Nephron (organoid): ENCODE data around the gene SLAMF8.
A peak's percentile ranks its signal among the peaks of the same experiment; 100 is the strongest.

Source experiments
- H3K27ac Mint-ChIP-seq, 3 experiments: 2 replicates each; pipeline ENCODE4 v1.8.0; 2020; ENCODE audit warnings: mixed read lengths in 3 of 3, mild to moderate bottlenecking in 2 of 3, moderate library complexity in 1 of 3
- H3K27me3 Mint-ChIP-seq: 2 replicates; pipeline ENCODE4 v1.8.0; 2021; ENCODE audit warnings: low read depth, mild to moderate bottlenecking, moderate library complexity, mixed read lengths
- H3K36me3 Mint-ChIP-seq: 2 replicates; pipeline ENCODE4 v1.8.0; 2020; ENCODE audit warnings: low read depth, mixed read lengths
- H3K4me1 Mint-ChIP-seq: 2 replicates; pipeline ENCODE4 v1.8.0; 2020; ENCODE audit warnings: mixed read lengths
- H3K4me3 Mint-ChIP-seq, 3 experiments: 2 replicates each; pipeline ENCODE4 v1.8.0; 2020; ENCODE audit warnings: mild to moderate bottlenecking in 3 of 3, mixed read lengths in 3 of 3, moderate library complexity in 2 of 3
- H3K9me3 Mint-ChIP-seq: 2 replicates; pipeline ENCODE4 v1.8.0; 2020; ENCODE audit warnings: mixed read lengths
- TF ChIP-seq, protein P1 (sequence below), 3 experiments: fragments of 200-600 bp; sonication (generic); IDR thresholded peaks; one replicate each; pipeline ENCODE4 v1.5.0; 2021; ENCODE audit warnings: antibody characterized with exemption in 3 of 3; ENCODE audit not compliant: unreplicated experiment in 3 of 3

Gene SLAMF8

DNA sequence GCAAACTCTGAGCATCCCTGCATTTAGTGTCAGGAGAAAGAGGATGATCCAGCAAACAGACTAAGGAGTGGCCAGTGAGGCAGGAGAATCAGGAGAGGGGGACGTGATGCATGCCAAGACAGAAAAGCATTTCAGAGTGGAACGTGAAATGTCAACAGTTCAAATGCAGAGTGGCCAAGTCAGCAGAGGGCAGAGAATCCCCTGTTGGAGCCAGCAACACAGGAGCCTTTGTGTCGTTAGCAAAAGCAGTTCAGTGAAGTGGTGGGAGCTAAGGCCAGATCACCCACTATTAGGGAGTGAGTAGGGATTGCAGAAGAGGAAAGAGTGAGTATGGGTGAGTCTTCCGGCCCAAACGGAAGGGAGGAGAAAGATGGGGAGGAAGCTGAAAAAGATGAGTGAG, 31.1 kb upstream of the SLAMF8 start:
- no peaks in the 10 kb centered on the region for H3K9me3 Mint-ChIP-seq

DNA sequence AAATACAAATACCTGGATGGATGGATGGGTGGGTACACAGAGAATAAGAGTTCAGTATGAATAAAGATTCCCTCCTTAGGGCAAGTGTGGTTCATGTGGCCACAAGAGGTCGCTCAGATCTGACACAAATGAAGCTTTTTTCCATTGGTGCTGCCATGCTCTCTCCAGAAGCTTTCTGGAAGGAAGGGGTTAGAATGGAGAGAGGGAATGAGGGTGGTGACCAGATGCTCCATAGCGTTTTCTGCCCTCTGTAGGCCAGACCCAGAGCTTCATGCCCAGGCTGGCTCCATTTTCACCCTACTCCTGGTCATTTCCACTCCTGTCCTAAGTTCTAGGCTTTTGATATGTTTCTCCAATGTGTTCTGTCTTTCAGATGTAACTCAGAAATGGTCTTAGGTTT, 27.8 kb upstream of the SLAMF8 start:
- Mint-ChIP-seq H3K27ac (no peak overlapping the region), H3K4me3 (no peak overlapping the region), H3K27me3 (peaks cover 34% of the 10 kb centered on the region), H3K4me1 (no peaks in the 10 kb centered on the region), H3K36me3 (no peaks in the 10 kb centered on the region), H3K9me3 (no peaks in the 10 kb centered on the region)
- TF ChIP-seq, protein P1, sequence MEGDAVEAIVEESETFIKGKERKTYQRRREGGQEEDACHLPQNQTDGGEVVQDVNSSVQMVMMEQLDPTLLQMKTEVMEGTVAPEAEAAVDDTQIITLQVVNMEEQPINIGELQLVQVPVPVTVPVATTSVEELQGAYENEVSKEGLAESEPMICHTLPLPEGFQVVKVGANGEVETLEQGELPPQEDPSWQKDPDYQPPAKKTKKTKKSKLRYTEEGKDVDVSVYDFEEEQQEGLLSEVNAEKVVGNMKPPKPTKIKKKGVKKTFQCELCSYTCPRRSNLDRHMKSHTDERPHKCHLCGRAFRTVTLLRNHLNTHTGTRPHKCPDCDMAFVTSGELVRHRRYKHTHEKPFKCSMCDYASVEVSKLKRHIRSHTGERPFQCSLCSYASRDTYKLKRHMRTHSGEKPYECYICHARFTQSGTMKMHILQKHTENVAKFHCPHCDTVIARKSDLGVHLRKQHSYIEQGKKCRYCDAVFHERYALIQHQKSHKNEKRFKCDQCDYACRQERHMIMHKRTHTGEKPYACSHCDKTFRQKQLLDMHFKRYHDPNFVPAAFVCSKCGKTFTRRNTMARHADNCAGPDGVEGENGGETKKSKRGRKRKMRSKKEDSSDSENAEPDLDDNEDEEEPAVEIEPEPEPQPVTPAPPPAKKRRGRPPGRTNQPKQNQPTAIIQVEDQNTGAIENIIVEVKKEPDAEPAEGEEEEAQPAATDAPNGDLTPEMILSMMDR (IDR thresholded peaks at IDR 0.05; ENCODE audit: unreplicated experiment in 3 of 3): peak; percentile 67 to 71 (median 69)

More for the DNA sequence above, 31.1 kb upstream of the SLAMF8 start:
- H3K27me3 Mint-ChIP-seq: peaks cover 50% of the 10 kb centered on the region
- no peaks in the 10 kb centered on the region for H3K36me3 Mint-ChIP-seq
- no peak overlapping the region for H3K4me3 Mint-ChIP-seq
- no peaks in the 10 kb centered on the region for H3K4me1 Mint-ChIP-seq
- TF ChIP-seq, protein P1 (IDR thresholded peaks at IDR 0.05; ENCODE audit: unreplicated experiment in 3 of 3): no peak
- H3K27ac Mint-ChIP-seq: no peak overlapping the region

DNA sequence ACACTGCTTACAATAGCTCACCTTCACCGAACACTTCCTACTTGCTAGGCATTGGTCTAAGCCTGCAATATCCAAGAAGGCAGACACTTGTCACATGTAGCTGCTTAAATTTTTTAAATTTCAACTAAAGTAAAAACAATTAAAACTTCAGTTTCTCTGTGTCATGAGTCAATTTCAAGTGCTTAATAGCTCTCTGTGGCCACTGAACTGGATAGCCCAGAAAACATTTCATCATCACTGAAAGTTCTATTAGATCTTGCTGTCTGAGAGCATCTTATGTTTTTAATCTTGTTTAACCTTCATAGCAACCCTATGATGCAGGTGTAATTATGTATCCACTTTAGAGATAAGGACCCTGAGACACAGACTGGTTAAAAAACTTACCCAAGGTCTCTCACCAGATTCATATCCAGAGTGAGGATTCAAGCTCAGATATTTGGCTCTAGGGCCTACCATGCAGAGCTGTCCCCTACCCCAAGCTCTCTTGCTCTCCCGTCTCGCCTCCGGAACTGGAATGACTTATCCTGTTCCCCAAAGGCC, 27.2 kb upstream of the SLAMF8 start:
- H3K36me3 Mint-ChIP-seq: no peaks in the 10 kb centered on the region
- peaks cover 32% of the 10 kb centered on the region for H3K27me3 Mint-ChIP-seq
- H3K27ac Mint-ChIP-seq: no peak overlapping the region
- TF ChIP-seq, protein P1 (IDR thresholded peaks at IDR 0.05; ENCODE audit: unreplicated experiment in 3 of 3): no peak
- no peaks in the 10 kb centered on the region for H3K9me3 Mint-ChIP-seq
- no peak overlapping the region for H3K4me3 Mint-ChIP-seq
- H3K4me1 Mint-ChIP-seq: no peaks in the 10 kb centered on the region

DNA sequence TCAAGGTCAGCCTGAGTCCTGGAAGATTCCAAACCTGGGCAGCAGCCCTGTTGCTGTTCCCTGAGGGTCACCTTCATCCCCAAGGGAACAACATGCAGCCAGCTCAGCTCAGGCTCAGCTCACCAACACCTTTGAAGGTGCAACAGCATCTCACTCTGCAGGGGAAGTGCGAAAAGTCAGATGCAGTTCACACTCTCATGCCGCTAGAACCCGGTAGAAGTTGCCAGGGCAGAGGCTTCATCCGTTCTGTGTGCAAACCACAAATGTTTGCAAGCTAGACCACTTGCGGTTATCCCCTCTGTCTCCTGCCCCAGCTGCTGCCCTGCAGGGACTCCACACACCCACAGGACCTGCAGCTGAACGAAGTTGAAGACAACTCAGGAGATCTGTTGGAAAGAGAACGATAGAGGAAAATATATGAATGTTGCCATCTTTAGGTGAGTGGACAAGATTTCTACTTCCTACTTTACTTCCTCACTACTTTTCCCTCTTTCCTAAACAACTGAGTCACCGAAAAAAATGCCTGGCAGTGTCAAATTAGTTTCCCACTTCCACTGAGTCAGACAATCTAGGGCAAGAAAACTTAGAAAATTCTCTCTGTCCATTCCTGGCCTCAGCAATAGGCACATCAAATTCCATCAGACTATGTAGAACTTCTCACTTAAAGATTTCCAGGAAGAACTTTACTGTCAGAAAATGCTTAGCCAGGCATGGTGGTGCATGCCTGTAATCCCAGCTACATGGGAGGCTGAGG, 26.3 kb upstream of the SLAMF8 start:
- Mint-ChIP-seq H3K9me3 (no peaks in the 10 kb centered on the region), H3K4me3 (no peak overlapping the region), H3K27me3 (peaks cover 37% of the 10 kb centered on the region), H3K4me1 (no peaks in the 10 kb centered on the region), H3K36me3 (no peaks in the 10 kb centered on the region), H3K27ac (no peak overlapping the region)
- TF ChIP-seq, protein P1 (IDR thresholded peaks at IDR 0.05; ENCODE audit: unreplicated experiment in 3 of 3): no peak

DNA sequence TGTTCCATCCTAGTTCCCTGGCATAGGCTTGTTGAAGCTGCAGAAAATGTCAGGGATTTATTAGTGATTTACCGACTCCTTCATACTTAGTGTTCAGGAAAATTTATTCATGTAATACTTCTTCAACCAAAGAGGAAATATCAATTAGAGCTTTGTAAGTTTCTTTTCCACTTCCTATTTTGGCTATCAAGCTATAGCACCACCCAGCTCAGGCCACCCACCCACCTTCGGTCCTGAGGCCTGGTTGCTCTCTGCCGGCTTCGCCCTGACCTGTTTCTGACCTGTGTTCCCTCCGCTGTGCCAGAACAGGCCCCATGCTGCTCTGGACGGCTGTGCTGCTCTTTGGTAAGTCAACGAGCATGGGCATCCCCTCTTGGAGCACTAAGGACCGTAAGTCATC, 24.6 kb upstream of the SLAMF8 start, which contains the start of gene FCRL6:
Gene FCRL6 (plus strand): TSS at position 250 of the 400 bp plus-strand sequence. CDS start 65 bp downstream, at position 315.
- H3K36me3 Mint-ChIP-seq: no peaks in the 10 kb centered on the region
- H3K4me1 Mint-ChIP-seq: no peaks in the 10 kb centered on the region
- H3K27ac Mint-ChIP-seq: no peak within 1 kb of the TSS
- TF ChIP-seq, protein P1 (IDR thresholded peaks at IDR 0.05; ENCODE audit: unreplicated experiment in 3 of 3): no peak
- no peaks in the 10 kb centered on the region for H3K9me3 Mint-ChIP-seq
- peaks cover 38% of the 10 kb centered on the region for H3K27me3 Mint-ChIP-seq
- H3K4me3 Mint-ChIP-seq: no peak within 1 kb of the TSS
